ENCODE measurements around the gene AUTS2. TPM values are rescaled to one million over a fixed set of nuclear protein-coding genes. Genes with fewer than 3 reads are reported as not detected.

The AUTS2 gene
- total and polyA plus RNA-seq, 2 experiments from 2014 or later = 32.0 to 91.0 TPM

DNA sequence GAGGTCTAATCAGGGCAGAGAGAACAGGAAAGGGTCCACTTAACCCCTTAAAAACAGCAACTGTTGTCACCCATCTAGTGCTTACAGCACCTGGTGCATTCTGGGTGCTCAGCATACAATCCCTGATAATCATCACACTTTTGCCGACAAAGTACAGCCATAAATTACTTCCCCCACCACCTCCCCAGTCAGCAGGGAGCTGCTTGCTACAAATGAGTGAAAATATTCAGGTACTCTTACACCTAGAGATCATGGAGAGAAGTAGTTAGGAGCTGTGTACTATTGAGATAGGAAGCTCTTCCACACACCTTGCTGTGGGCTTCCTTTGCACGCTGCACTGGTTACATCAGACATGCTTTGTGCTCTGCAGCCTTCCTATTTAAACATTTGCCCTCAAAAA is 810.2 kb downstream of the AUTS2 start:
- H3K4me3 ChIP-seq = no peak overlapping the region
- H3F3A ChIP-seq (replicated peaks; ENCODE audit: low read depth) = no peaks in the 10 kb centered on the region
- Mint-ChIP-seq H3K4me3 (no peak overlapping the region), H3K27ac (no peak overlapping the region), H3K36me3 (ENCODE audit: low read depth) (no peaks in the 10 kb centered on the region), H3K27me3 (ENCODE audit: insufficient read depth, low read depth, poor library complexity) (peaks cover 2% of the 10 kb centered on the region), H3K4me1 (peaks cover 3% of the 10 kb centered on the region; the same call in 1 of the 3 replicates), H3K9me3 (no peaks in the 10 kb centered on the region)
- TF ChIP-seq, protein P1, sequence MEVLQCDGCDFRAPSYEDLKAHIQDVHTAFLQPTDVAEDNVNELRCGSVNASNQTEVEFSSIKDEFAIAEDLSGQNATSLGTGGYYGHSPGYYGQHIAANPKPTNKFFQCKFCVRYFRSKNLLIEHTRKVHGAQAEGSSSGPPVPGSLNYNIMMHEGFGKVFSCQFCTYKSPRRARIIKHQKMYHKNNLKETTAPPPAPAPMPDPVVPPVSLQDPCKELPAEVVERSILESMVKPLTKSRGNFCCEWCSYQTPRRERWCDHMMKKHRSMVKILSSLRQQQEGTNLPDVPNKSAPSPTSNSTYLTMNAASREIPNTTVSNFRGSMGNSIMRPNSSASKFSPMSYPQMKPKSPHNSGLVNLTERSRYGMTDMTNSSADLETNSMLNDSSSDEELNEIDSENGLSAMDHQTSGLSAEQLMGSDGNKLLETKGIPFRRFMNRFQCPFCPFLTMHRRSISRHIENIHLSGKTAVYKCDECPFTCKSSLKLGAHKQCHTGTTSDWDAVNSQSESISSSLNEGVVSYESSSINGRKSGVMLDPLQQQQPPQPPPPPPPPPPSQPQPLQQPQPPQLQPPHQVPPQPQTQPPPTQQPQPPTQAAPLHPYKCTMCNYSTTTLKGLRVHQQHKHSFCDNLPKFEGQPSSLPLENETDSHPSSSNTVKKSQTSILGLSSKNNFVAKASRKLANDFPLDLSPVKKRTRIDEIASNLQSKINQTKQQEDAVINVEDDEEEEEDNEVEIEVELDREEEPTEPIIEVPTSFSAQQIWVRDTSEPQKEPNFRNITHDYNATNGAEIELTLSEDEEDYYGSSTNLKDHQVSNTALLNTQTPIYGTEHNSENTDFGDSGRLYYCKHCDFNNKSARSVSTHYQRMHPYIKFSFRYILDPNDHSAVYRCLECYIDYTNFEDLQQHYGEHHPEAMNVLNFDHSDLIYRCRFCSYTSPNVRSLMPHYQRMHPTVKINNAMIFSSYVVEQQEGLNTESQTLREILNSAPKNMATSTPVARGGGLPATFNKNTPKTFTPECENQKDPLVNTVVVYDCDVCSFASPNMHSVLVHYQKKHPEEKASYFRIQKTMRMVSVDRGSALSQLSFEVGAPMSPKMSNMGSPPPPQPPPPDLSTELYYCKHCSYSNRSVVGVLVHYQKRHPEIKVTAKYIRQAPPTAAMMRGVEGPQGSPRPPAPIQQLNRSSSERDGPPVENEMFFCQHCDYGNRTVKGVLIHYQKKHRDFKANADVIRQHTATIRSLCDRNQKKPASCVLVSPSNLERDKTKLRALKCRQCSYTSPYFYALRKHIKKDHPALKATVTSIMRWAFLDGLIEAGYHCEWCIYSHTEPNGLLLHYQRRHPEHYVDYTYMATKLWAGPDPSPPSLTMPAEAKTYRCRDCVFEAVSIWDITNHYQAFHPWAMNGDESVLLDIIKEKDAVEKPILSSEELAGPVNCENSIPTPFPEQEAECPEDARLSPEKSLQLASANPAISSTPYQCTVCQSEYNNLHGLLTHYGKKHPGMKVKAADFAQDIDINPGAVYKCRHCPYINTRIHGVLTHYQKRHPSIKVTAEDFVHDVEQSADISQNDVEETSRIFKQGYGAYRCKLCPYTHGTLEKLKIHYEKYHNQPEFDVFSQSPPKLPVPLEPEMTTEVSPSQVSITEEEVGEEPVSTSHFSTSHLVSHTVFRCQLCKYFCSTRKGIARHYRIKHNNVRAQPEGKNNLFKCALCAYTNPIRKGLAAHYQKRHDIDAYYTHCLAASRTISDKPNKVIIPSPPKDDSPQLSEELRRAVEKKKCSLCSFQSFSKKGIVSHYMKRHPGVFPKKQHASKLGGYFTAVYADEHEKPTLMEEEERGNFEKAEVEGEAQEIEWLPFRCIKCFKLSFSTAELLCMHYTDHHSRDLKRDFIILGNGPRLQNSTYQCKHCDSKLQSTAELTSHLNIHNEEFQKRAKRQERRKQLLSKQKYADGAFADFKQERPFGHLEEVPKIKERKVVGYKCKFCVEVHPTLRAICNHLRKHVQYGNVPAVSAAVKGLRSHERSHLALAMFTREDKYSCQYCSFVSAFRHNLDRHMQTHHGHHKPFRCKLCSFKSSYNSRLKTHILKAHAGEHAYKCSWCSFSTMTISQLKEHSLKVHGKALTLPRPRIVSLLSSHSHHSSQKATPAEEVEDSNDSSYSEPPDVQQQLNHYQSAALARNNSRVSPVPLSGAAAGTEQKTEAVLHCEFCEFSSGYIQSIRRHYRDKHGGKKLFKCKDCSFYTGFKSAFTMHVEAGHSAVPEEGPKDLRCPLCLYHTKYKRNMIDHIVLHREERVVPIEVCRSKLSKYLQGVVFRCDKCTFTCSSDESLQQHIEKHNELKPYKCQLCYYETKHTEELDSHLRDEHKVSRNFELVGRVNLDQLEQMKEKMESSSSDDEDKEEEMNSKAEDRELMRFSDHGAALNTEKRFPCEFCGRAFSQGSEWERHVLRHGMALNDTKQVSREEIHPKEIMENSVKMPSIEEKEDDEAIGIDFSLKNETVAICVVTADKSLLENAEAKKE (CRISPR knock-in tag; IDR thresholded peaks at IDR 0.05) = no peak
- TF ChIP-seq, protein P2, sequence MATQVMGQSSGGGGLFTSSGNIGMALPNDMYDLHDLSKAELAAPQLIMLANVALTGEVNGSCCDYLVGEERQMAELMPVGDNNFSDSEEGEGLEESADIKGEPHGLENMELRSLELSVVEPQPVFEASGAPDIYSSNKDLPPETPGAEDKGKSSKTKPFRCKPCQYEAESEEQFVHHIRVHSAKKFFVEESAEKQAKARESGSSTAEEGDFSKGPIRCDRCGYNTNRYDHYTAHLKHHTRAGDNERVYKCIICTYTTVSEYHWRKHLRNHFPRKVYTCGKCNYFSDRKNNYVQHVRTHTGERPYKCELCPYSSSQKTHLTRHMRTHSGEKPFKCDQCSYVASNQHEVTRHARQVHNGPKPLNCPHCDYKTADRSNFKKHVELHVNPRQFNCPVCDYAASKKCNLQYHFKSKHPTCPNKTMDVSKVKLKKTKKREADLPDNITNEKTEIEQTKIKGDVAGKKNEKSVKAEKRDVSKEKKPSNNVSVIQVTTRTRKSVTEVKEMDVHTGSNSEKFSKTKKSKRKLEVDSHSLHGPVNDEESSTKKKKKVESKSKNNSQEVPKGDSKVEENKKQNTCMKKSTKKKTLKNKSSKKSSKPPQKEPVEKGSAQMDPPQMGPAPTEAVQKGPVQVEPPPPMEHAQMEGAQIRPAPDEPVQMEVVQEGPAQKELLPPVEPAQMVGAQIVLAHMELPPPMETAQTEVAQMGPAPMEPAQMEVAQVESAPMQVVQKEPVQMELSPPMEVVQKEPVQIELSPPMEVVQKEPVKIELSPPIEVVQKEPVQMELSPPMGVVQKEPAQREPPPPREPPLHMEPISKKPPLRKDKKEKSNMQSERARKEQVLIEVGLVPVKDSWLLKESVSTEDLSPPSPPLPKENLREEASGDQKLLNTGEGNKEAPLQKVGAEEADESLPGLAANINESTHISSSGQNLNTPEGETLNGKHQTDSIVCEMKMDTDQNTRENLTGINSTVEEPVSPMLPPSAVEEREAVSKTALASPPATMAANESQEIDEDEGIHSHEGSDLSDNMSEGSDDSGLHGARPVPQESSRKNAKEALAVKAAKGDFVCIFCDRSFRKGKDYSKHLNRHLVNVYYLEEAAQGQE (IDR thresholded peaks at IDR 0.05; ENCODE audit: unreplicated experiment) = no peak
- TF ChIP-seq POLR2AphosphoS5 (IDR thresholded peaks at IDR 0.05; ENCODE audit: low read depth) (no peak), ETS1 (IDR thresholded peaks at IDR 0.05) (no peak), STAT1 (IDR thresholded peaks at IDR 0.05; ENCODE audit: unreplicated experiment) (no peak), EZH2phosphoT487 (IDR thresholded peaks at IDR 0.05; ENCODE audit: unreplicated experiment) (no peak), ZNF331 (CRISPR knock-in tag; IDR thresholded peaks at IDR 0.05; ENCODE audit: low read depth) (no peak), CREB1 (CRISPR knock-in tag; IDR thresholded peaks at IDR 0.05; ENCODE audit: low read depth) (no peak), EZH2 (IDR thresholded peaks at IDR 0.05; ENCODE audit: low read depth, unreplicated experiment) (no peak), NANOG (IDR thresholded peaks at IDR 0.05; ENCODE audit: borderline replicate concordance) (no peak), JUNB (IDR thresholded peaks at IDR 0.05; ENCODE audit: unreplicated experiment) (no peak)
- DNase-seq (ENCODE audit: low spot score) (no peak), ATAC-seq (no peak)
- no peaks in the 10 kb centered on the region for H3K4me1 ChIP-seq (ENCODE audit: insufficient read depth)
- no peaks in the 10 kb centered on the region for H3K9me2 ChIP-seq (ENCODE audit: insufficient read depth)
- H3K27ac ChIP-seq (ENCODE audit: low read depth) = no peak overlapping the region
- no peak overlapping the region for H3K4me2 ChIP-seq
- H3K36me3 ChIP-seq (ENCODE audit: insufficient read depth) = no peaks in the 10 kb centered on the region
- no peaks in the 10 kb centered on the region for H3K79me2 ChIP-seq (replicated peaks; ENCODE audit: insufficient read depth)
- no peaks in the 10 kb centered on the region for H3K27me3 ChIP-seq (ENCODE audit: insufficient read depth)
- no peaks in the 10 kb centered on the region for H4K20me1 ChIP-seq (replicated peaks; ENCODE audit: insufficient read depth)
- H2AFZ ChIP-seq = no peak overlapping the region

Data from GM23338 (cell line).